Activated CD8-positive, alpha-beta memory T cell treated with anti-CD3 and anti-CD28 coated beads, Interleukin-2, amount 50 U/mL, for 24 hours (primary cell): ENCODE measurements around the gene HUS1.
"Not testable (repeated sequence)": the region's sequence is repeated elsewhere in the genome, so short reads cannot be mapped to it uniquely, and the experiment has no call there.

Source experiments
- DNase-seq: peaks from one replicate; pipeline ENCODE4 v3.0.0-alpha.2; 2020; ENCODE audit errors: extremely low read depth

Gene HUS1

DNA sequence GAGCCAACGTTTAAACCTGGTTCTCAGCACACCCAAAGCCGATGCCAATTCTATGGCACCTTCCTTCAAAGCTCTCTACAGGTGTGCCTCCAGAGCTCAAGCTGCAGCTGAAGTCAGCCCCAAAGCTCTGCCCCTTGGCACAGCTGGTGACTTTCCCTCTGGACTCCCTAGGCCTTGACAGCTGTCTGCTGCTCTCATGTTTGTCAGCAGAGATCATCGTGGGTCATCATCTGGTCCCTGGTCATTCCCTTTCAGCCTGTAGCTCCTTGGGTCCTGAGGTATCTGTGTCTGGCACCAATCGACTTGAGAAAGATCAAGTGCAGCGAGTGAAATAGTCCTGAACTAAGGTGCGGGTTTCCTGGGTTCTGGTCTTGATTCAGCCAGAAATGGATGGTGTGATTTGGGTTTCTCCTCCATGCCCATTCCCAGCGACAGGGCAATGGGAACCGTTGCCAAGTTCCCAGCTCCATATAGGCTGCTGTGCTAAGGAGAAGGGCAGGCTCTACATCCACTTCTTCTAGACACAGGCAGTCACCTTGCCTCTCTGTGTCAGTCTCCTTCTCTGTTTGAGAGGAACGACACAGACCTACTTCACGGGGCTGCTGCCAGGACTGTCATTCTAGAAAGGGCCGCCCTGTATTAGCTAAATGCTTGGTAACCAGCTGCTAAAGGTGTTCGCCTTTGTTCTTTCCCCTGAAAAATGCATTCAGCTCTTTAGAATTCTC lies 34.7 kb downstream of the HUS1 start:
- no peak for DNase-seq

DNA sequence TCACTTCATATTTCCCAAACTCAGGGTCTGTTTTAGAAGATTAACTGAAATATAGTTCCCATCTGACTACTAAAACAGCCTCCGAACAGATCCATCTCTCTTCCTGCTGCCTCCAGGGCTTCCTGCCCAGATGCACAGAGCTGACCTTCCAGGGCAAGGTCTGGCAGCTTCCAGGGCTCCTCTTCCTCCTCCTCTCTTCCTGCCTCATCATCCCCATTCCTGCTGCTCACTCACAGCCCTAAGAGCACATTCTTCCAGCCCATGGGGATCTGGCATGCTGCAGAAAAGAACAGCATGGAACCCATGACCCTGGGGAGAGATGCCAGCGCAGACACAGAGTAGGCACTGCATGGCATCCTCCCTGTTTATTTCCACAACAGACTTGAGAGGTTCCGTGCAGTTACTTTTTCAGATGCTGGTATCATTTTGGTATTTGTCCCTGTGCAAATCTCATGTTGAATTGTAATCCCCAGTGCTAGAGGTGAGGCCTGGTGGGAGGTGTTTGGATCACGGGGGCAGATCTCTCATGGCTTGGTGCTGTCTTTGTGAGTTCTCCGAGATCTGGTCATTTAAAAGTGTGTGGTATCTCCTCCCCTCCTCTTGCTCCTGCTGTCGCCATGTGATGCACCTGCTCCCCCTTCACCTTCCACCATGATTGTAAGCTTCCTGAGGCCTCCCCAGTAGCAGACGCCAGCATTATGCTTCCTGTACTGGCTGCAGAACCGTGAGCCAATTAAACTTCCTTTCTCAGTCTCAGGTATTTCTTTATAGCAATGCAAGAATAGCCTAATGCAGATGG lies 35.5 kb downstream of the HUS1 start:
- DNase-seq = no peak

DNA sequence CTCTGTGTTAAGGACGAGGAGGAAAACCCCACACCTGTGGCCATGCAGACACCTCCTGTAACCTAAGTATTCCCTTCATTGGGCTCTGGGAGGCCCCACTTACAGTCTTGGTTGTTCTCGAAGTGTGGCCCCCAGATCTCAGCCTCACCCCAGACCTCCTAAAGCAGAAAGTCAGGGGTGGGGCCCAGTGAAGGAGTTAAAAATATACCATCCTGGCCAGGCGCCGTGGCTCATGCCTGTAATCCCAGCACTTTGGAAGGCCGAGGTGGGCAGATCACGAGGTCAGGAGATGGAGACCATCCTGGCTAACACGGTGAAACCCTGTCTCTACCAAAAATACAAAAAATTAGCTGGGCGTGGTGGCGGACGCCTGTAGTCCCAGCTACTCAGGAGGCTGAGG lies 36.8 kb downstream of the HUS1 start:
- DNase-seq = not testable (repeated sequence)

DNA sequence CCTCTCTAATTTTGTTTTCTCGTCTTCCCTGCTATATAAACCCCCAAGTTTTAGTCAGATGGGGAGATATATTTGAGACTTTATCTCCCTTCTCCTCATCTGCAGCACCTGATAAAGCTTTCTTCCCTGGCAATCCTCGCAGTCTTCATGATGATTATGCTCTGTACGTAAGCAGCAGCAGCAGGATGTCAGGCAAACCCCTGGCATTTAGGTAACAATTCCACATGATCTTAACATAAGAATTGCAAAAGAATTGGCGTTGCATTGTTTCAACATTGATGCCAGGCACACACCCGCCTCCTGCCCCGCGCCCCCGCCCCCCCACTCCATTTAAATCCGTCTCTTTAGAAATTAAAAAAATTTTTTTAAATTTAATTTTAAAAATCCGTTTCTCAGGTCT lies 37.3 kb downstream of the HUS1 start:
- DNase-seq = no peak

DNA sequence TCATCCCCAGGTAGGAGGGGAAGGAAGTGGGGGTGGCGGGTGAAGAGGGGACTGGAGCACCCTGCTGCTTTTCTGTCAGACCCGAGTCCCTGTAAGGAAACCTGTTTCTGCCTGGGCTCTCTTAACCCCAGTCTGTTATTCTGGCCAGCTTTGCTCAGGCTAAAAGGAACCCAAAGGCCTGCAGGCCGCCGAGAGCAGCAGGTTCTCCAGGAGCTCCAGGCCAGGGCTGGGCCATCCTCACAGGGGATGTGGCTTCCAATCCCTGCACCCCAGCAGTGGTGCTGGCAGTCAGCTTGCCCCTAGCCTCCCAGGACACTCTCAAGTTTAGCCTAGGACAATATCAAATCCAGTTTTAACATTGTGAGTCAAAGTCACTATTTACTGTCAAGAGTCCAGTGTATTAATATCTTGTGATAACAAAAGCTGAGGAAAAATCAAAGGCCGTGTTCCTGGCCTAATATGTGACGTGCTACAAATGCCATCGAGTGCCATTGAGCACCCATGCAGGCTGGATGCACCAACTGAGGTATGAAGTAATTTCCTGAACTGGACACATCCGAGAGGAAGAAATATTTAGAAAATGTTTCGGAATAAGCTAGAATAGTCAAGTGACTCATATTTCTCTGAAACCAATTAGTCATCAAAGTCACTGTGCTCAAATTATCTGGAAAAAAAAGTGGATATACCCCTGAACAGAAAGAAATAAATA lies 38.1 kb downstream of the HUS1 start:
- no peak for DNase-seq

DNA sequence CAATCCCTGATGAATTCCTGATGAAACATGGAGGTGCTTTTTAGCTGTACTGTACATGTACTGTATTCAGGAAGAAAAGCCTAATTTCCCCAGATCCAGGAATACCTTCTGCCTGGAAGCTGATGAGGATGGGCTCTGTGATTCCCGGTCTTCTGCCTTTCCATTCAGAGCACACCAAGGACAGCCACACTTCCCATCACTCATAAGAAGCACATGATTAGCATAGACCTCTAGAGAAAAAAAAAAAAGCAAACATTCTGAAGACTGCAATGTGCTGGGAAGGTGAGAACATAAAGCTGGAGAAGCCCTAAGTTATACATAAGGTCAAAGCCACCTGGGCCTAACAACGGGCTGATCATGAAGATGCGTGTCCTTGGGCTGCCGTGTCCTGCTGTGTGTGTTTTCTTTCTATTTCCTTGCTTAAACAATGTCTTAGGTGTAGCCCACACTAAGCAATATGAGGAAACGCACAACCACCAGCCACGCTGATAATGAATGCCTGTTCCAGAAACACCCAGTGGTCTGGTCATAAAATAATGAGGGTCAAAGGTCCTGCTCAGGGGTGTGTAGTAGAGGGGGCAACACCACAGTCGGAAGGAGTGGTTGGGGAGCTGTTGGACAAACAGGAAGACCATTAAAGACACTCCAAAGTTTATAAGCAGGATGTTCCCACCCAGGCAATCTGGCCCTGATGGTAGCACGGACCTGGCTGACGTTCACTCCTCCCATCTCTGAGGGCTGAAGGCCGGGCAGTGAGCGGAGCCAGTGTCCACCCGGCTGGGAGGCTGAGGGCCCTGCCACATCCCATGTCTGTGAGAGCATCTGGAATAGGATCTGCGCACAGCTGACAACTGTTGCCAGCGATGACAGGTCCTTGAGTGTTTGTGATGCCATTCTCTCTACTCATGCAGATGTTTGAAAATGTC lies 39.1 kb downstream of the HUS1 start:
- no peak for DNase-seq

DNA sequence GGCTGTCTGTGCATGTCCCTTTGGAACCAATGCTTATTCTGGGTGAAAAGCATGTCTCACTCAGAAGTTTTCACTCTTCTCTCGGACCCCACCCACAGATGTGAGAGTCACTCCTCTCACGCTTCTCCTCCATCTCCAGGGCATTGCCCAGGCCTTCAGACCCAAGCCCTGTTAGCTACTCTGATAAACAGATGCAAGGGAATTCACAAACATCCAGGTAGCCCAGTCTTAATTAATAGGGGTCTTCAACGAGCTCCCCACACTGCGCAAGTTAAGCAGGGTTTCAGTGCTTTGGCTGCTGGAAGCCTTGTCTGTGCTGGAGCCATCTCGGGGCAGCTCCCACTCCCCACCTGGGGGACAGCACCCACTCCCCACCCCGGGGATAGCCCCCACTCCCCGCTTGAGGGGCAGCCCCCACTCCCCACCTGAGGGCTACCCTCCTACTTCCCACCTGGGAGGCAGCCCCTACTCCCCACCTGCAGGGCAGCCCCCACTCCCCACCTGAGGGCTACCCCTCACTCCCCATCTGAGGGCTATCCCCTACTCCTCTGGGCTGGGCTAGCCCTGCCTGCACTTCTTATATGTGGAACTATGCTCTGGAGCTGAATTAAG lies 39.9 kb downstream of the HUS1 start:
- no peak for DNase-seq

DNA sequence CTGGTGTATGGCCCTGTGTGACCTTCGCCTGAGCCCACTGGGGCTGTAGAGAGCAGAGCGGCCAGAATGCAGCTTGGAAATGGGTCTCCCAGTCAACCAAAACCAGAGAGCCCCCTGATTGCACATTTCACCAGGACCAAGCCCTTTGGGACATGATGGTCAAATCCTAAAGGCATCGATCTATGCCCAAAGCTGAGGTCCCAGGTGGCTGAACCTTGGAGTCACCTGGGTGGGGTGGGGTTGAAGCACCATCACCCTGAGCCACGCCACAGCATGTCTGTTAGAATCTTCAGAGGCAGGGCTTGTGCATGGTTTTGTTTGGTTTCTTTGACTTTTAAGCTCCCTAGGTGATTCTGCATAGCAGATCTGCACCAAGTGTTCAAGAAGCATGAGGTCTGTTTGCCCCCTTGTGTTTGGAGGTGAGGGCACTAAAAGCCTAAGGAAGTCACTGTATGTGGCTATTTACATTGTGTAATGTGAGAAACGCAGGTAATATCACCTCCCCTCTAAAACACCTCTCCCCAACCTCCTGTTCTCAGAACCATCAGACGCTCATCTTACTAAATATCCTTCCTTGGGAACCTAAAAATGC lies 40.7 kb downstream of the HUS1 start:
- DNase-seq = no peak

DNA sequence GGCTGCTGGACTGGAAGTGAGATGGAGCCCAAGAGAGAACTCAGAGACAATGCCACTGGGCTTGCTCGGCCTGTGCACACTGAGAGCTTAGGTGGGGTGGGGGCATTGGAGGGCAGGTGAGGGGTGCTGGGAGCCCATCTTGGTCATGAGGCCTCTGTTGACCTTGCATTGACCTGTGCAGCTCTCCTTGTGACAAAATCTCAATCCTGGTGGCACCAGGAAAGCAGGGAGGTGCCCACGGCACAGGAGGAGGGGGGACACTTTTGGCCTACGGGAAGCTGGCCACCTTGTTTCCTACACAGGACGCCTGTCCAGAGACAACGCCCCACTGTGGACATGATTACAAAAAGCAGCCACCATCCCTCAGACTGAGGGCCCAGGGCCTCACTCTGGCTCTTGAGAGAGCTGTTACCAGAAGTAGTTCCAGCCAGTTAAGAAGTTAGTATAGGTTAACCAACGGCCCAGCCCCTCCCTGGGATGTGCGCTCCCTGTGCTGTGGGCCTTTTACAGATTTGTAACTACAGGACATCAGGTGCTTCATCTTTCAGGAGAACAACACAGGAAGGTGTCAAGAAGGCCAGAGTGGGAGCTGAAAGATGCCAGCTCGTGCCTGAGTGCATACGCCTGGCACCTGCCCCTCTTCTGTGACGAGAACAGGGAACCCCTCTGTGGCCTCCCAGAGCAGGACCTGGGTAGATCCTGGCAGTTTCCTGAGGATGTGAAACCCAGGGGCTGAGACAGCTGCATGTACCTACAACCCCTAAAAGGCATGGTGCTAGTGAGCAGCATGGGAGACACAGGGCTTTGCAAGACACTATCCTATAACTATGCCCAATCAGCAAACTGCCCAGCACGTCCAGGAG lies 41.5 kb downstream of the HUS1 start:
- DNase-seq = no peak

DNA sequence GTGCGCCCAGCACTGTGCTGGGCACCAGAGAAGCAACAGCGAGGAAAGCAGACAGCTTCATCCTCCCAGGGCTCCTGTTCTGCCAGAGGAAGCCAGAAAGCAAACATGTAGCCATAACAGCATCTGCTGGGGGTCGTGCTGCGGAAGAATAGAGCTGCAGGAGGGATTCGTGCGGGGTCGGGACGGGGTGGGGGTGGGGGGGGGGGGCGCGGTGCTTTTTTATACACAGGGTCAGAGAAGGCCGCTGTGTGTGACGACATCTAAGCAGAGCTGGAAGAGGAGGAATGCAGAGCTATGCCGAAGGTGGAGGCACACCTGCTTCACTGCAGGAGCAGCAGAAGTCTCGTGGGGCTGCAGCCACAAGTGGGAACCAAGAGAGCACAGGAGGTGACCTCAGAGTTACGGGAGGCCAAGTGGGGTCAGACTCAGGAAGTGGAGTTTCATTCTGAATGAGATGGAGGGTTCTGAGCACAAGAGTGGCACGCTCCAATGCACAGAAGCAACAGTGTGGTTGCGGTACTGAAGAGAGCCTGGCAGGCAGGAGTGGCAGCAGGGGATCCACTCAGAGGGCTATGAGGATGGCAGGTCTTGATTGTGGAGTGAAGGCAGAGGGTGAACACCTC lies 42.2 kb downstream of the HUS1 start:
- no peak for DNase-seq

DNA sequence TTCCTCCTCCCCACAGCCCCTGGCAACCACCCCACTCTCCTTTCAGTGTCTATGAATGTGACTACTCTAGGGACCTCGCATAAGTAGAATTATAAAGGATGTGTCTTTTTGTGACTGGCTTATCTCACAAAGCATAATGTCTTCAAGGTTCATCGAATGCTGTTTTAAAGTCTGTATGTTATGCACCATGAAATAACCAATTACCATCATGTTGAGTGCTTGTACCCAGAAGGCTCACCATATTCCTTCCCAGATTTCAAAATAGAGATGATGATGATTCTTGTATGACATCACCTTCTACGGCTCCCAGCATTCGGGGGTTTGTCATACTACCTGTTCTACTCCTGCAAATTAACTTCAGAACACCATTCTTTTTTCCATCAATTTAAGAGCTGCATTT lies 43.1 kb downstream of the HUS1 start:
- no peak for DNase-seq

DNA sequence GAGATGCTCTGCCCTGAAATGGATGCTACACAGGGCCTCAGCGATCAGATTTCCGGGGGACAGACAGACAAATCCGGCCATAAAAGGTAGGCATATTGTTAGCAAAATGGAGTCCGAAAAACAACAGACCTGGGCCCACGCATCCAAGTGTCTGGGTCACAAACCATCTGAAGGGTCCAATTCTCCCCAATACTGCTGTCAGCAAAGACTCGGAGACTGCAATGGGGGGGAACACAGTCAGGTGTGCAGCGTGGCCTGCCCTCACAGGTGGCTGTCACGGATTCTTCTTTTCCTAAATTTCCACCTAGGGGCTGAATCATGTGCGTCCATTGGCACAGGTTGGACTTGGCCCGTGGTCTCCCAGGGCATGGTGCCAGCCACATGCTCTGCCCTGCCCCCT lies 44.1 kb downstream of the HUS1 start:
- no peak for DNase-seq

DNA sequence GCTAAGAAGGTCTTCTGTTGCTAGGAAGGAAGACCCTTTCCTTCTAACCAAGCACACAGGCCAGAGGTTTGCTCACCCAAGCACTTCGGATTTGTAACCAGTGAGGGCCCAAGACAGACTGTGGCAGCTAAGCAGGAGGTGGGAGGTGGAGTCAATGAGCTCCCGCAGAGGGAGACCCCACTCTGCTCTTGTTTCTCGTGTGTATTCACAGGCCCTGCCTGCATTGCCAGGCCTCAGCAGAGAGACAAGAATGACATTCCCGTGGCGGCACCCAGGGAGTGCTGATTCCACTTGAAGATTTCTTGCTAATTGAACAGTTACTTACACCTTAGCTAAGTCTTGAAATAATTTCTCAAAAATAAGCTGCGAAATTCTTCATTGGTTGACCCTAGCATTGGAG lies 44.6 kb downstream of the HUS1 start:
- DNase-seq = no peak

DNA sequence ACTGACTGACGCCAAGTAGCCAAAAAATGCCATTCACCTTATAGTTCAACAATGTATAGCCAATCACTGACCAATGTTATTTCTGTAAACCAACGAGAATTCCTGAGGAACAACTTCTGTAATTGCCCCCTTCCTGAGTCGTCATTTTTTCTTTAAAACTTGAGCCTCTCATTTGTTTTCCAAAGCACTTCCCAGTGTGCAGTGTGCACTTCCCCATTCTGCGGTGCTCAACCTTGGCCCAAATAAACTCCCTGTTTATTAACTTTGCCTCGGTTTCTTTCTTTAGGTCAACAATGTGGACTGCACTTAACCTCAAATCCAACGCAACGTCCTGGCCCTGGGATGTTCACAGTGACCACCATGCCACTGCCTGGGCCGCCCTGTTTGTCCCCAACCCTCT lies 46.2 kb downstream of the HUS1 start:
- no peak for DNase-seq

DNA sequence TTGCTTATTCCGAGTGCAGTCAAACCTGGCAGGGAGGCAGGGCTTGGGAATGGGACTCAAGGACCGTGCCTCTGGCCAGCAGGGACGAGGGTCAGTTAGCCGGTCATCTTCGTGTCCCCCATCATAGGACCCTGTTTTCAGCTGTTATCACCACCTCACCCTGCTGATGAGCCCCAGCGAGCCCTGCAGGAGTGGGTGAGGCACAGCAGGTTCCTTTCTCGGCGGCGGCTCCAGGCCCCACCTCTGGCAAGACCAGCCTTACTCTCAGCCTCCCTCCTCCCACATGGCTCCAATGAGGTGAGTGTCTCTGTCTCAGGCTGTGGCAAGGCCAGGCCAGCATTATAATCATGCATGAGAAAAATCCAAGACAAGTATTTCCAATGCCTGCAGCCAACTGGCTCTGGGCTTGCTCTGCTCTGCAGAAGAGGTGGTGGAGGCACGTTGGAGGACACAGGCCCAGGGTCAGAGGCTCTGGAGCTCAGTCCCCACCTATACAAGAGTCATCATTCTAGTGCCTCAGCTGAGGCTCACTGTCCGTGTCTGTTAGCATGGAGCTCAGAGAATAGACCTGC lies 46.9 kb downstream of the HUS1 start:
- no peak for DNase-seq

DNA sequence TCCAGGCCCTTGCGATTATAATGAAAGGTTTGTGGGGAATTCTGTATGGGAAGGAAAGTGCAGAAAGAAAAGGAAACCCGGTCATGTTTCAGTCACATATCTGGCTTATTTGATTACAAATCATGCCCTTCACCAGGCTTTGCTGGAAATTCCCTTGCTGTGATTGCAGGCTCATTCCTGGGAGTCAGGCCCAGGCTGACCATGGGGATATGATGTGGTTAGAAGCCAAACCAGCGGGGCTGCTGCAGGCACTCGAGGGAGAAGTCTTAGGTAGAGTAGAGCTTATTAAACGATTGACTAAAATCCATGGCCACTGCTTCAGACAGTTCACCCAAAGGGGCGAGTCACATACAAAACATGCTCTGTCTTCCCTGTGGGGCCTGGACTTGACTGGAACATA lies 47.4 kb downstream of the HUS1 start:
- DNase-seq = no peak

DNA sequence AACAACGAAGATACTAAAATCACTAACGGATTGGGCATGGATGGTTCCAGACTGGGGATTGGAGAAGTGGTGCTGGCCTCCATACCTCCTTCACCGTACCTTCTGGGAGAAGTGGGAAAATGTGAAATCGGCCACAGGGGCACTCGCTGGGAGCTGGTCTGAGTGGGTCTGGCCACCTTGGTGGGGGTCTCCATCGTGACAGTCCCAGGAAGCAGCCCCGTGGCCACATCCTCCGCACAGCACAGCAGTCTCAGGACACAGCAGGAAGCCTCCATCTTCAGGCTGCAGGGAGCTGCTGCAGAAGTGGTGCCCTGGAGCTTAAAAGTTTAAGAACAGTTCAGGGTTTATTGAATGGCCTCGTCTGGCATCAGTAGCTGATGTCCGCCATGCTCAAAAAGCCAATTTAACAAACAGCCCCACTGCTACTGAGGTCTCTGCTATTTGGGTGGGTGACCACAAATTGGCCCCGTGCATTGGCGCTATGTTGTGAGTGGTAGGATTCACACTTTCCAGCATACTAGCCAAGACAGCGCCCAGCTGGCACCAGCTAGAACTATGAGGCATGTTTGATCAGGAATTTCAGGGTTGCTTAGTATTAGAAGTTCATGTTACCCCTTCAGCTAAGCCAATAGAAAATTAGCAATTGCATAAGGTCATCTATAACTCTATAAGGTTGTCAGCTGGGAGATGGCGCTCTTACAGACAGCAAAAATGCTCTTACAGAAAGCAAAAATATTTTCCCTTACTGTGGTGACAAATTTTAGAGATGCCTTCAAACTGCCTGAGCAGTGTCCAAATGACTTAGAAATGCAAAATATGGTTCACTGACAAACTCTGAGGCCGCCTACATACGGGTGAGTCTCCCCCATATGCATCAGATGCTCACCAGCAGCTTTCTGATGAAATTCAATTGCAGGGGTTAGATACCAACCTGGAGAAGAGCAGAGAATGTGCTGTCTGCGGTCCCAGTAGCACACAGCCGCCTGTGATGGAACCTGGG lies 48.1 kb downstream of the HUS1 start:
- no peak for DNase-seq

DNA sequence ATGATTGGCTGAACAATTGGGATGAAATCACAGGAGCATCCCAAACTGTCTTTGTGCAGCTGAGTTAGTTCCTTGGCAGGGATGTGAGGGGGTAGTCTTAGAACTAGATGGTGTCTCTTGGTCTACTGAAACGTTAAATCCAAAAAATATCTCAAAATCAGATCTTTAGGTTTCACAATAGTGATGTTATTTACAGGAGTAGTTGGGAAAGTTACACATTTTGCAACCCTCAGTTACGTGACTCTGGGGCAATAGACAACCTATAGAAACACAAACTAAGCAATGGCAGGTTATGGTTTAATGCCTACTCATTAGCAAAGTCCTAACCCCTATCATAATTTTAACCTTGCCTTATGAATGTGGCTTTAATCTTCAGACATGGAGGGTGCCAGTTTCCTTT lies 55.1 kb downstream of the HUS1 start:
- DNase-seq = no peak
